C4-2B (cell line): ENCODE measurements around the gene MYRFL.

Source experiments
- H3K27ac ChIP-seq: fragments of 450-650 bp; 2 replicates; pipeline ENCODE4 v1.5.1; 2017
- CTCF ChIP-seq: fragments of 450-650 bp; conservative IDR thresholded peaks from 2 replicates; pipeline ENCODE4 v1.5.1; 2017; ENCODE audit warnings: mild to moderate bottlenecking
- ZFX ChIP-seq: fragments of 450-650 bp; IDR thresholded peaks from 2 replicates; pipeline ENCODE4 v1.6.1; 2017

MYRFL gene

GRCh38 chr12:69872804-69873203, 47.8 kb downstream of the MYRFL start:
- no peak overlapping the region for H3K27ac ChIP-seq
- no peak for TF ChIP-seq CTCF
- no peak for TF ChIP-seq ZFX

GRCh38 chr12:69873429-69873828, 48.4 kb downstream of the MYRFL start:
- H3K27ac ChIP-seq, result no peak overlapping the region
- no peak for TF ChIP-seq CTCF
- TF ChIP-seq ZFX, result no peak

DNA sequence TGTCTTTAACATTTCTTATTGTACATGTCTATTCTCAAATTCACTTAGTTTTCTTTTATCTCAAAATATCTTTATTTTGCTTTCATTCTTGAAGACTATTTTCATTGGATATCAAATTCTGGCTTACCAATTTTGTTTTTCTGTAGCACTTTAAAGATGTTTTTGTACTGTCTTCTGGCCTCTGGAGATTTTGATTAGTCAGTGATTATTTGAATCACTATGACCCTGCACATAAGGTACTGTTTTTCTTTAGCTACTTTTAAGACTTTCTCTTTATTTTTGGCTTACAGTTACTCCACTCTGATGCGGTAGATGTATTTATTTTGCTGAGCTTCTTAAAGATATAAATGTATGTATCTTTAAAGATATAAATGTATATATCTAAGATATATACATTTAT, 49.6 kb downstream of the MYRFL start:
- H3K27ac ChIP-seq, result no peak overlapping the region

GRCh38 chr12:69875416-69875935, 50.4 kb downstream of the MYRFL start:
- no peak overlapping the region for H3K27ac ChIP-seq
- TF ChIP-seq ZFX (no peak), CTCF (no peak)

More for the DNA sequence above, 49.6 kb downstream of the MYRFL start:
- TF ChIP-seq ZFX (no peak), CTCF (no peak)

DNA sequence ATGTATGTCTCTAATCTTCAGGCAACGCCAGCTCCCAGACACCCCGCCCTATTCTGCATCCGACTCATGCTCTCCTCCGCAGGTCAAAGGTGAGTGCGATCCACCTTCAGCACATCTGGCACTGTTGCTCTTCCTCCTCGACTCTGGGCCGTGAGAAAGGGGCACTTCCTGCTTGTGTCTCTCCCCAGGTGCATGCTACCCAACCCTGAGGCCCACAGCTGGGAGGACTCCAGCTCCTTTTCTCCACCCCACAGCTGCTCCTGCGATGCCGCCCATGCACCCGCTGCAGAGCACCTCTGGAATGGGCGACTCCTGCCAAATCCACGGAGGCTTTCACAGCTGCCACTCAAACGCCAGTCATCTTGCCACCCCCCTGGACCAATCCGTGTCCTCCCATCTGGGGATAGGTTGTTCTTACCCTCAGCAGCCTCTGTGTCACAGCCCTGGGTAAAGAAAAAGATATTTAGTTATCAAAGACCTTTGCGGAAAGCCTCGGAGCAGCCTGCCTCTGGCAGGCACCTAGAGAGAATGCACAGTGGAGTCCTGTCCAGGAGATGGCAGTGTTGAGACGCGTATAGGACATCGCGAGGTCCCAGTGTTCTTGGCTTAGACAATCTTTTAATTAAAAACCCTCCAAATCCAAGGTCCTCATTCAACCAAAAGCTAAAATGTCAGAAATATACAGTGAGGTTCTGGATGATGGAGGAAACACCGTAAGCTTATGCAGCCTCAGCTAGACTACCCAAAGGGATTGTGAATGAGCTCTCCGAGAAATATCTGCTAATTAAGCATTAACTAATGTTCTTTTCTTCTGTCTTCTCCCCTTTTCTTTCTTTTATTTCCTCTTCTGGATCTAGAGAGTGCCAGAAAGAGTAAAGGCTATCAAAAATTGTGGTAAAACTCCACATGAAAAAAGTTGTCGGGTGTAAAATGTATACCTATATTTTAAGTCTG, 54.3 kb downstream of the MYRFL start:
- TF ChIP-seq ZFX (no peak), CTCF (peak; percentile 93)
- no peak overlapping the region for H3K27ac ChIP-seq

DNA sequence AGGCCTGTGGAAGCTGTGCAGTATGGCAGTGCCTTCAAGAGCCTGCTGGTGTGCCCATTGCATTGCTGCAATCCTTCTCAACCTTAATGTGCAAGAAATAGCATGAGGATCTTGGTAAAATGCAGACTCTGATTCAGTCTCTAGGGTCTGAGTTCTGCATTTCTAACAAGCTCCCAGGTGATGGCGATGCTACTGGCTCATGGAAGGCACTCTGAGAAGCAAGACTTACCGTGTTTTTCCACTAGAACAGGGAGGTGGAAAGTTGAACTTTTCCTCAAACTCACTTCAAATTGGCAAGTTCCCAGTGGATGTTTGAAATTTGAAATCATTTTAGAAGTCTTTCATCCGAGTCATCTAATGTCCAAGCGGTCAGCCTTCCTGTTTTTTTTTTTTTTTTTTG, 55.5 kb downstream of the MYRFL start:
- no peak for TF ChIP-seq CTCF
- no peak for TF ChIP-seq ZFX
- H3K27ac ChIP-seq, result no peak overlapping the region

GRCh38 chr12:69881771-69882170, 56.7 kb downstream of the MYRFL start:
- H3K27ac ChIP-seq, result no peak overlapping the region
- TF ChIP-seq ZFX (no peak), CTCF (no peak)
